ENCODE data around the gene P4HA3.
A peak's percentile ranks its signal among the peaks of the same experiment; 100 is the strongest.

The P4HA3 gene

DNA sequence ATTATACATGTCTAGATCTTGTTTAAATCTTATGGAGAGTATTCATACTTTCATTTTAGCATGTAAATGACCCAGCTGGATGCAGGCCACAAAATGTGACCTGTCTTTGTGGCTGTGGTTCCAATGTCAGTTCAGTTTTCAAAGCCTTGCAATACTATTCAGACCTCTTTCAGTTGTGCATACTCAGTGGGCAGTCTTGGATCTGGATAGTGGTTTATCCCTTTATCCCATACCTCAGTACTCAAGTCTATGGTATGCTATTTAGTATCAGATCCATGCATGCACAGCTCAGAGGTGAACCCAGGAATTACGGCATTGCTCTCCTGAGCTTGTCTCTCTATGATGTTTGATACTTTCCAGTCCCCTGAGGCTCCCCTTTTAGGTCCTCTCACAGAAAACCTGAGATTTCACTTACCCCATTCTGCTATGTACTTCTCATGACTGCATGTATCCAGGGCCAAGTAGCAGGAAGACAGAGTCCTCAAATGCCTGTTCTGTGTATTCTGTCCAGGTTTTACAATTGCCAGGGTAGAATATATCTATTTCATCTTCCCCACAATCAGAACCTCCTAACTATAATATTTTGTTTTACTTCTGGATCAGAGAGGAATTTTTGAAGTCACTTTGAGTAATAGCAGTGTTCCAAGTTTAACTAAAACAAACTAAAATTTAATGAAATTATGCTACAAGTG is 6.9 kb upstream of the P4HA3 start:
- DNase-seq (ENCODE audit: low read depth in 2 of 2), result no peak

DNA sequence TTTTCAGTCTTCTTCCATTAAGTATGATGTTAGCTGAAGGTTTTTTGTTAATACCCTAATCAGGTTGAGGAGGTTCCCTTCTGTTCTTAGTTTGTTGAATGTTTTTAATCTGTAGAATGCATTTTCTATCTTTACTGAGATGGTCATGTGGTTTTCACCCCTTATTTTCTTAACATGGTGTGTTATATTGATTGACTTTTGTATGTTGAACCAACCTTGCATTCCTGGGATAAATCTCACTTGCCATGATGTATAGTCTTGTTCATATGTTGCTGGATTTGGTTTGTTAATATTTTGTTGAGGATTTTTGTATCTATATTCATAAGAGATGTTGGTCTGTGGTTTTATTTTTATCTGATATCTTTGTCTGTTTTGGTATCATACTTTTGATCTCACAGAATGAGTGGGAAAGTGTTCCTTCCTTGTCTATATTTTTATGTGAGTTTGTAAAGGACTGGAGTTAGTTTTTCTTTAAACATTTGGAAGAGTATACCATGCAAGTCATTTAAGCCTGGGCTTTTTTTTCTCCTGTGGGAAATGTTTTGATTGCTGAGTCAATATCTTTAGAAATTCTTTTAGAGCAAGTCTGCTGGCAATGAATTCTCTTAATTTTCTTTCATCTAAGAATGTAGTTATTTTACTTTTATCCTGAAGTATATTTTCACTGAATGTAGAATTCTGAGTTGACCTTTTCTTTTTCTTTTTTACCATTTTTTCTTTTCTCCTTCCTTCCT is 5.5 kb upstream of the P4HA3 start:
- DNase-seq (ENCODE audit: low read depth in 2 of 2), result no peak

- no peak for DNase-seq (ENCODE audit: low read depth in 2 of 2)
Measured at GRCh38 chr11:74312326-74312725, 886 bp upstream of the P4HA3 start.

DNA sequence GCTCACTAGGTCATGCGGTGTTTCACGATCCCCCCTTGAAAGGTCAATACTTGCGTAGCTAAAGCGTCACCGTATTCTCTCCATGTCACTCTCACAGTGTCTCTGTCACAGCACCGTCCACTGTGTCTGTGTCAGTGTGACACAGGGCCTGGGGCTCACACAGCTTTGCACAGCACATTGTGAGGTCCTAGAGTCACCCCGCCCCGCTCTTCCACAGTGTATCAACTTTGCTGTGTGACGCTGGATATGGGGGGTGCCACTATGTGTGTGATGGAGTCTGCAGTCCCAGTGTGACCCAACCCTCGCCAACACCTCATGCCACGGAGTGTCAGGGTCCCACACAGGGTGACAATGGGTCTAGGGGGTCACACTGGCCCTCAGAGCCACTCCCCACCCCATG is 583 bp downstream of the P4HA3 start:
- DNase-seq (ENCODE audit: low read depth in 2 of 2), result no peak

GRCh38 chr11:74307434-74307833 is 4.0 kb downstream of the P4HA3 start:
- DNase-seq (ENCODE audit: low read depth in 2 of 2), result no peak

- no peak for DNase-seq (ENCODE audit: low read depth in 2 of 2)
Measured at GRCh38 chr11:74306435-74307175, 4.8 kb downstream of the P4HA3 start.

DNA sequence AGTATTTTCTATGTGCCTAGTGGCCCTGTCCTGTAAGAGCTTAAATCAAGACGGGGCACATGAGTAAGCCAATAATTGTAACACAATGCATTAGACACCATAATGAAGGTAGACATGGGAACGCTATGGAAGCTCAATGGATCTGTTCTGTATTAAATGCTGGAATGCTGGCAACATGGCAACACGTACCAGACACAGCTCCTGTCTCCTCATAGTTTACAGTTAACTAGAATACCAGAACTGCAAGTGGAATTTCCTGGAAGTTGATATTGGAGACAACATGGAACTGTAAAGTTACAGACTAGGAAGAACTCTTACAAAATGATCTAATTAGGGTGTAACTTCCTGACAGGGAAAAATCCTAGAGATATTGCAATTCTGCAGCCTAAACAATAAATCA is 12.4 kb downstream of the P4HA3 start:
- no peak for DNase-seq (ENCODE audit: low read depth in 2 of 2)

DNA sequence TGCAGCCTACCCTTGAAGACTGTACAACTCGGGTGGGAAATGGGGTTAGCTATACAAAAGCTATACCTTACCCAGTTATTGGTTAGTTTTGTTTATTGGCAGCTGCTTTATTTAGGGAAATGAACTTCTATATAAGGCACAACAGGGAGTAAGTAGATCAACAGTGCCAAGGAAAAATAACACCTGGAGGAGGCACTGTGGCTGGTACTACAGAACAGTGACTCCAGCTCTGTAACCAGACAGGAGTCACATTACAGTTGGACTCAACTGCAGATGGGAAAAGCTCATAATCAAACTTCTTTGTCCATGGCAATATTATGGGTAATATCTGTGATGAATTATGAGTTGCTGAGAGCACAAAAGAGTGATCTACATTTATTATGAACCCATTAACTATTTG is 14.0 kb downstream of the P4HA3 start:
- no peak for DNase-seq (ENCODE audit: low read depth in 2 of 2)

- no peak for DNase-seq (ENCODE audit: low read depth in 2 of 2)
Measured at GRCh38 chr11:74288911-74289310, 22.5 kb downstream of the P4HA3 start.

GRCh38 chr11:74288161-74288560 is 23.3 kb downstream of the P4HA3 start:
- peak in 1 of 2 donors; percentile 4 for DNase-seq (ENCODE audit: low read depth in 2 of 2)

DNA sequence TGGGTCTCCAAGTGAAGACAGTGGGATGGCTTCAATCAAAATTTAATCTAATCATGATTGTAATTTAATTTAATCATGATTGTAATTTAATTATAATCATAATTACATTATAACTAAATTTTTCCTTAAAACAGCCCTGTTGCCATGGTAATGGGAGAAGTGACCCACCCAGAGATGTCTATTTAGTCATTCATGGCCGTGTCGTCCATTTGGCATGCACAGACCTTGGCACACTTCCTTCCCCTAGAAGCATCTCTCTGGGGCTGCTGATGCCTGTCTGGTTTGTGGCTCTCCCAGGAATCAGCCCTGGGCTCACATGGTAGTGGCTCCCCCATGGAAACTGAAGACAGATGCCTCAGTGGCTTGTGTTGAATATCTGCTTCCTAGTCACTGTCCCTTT is 27.0 kb downstream of the P4HA3 start:
- no peak for DNase-seq (ENCODE audit: low read depth in 2 of 2)

DNA sequence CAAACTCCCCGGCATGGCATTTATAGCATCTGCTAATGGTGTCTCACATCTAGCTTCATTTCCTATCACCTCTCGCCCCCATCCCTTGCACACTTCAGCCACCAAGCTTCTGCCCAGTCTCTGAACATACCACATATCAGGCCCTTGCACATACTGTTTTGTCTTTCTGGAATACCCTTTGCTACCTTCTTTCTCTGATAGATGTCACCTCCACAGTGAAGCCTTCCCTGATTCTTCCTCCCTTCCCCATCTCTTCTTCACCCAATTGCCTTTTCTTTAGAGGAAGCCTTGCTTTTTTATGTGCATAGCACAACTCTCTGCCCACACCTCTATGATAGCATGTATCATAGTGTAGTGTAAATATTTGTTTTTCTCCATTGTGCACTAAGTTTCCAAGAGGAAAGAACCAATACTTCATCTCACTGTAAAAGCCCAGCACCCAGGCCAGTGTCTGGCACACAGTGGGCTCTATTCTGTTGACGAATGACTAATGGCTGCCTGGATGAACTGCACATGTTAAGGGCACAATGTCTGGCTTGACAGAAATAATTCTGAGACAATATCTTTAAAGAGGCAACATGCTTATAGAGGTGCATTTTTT is 27.8 kb downstream of the P4HA3 start:
- no peak for DNase-seq (ENCODE audit: low read depth in 2 of 2)

DNA sequence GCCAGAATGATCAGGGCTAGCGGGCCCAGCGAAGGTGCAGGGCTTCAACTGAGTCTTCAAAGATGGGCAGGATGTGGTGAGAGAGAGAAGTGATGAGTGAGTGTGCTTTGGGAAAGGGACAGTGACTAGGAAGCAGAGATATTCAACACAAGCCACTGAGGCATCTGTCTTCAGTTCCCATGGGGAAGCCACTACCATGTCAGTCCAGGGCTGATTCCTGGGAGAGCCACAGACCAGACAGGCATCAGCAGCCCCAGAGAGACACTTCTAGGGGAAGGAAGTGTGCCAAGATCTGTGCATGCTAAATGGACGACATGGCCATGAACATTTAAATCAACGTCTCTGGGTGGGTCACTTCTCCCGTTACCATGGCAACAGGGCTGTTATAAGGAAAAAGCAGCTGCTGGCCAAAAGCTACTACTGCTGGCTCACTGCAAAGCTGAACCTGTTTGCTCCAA is 28.5 kb downstream of the P4HA3 start:
- no peak for DNase-seq (ENCODE audit: low read depth in 2 of 2)

- no peak for DNase-seq (ENCODE audit: low read depth in 2 of 2)
Measured at GRCh38 chr11:74282421-74282820, 29.0 kb downstream of the P4HA3 start.

- DNase-seq (ENCODE audit: low read depth in 2 of 2), result no peak
Measured at GRCh38 chr11:74280494-74280893, 30.9 kb downstream of the P4HA3 start.

GRCh38 chr11:74279256-74279655 is 32.2 kb downstream of the P4HA3 start:
- no peak for DNase-seq (ENCODE audit: low read depth in 2 of 2)

DNA sequence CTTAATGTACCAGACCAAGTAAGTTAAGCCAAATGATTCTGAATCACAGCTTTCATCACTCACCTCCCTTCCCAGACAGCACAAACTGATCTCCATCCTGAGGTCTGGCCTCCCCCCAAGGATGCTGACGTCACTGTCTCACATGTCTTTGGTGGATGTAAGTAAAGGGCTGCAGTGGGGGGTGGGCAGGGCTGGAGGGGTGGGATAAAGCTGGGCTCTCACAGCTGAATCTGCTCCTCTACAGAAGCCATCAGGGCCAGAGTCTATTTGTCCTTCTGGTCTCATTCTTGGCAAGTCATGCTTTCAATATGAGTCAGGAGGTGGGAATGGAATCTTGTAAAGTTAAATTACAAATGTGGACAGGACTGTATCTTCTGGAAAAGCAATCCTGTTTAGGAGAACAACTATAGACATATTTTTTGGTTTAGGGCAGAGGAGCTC is 32.7 kb downstream of the P4HA3 start:
- DNase-seq (ENCODE audit: low read depth in 2 of 2), result no peak

GRCh38 chr11:74278103-74278502 is 33.3 kb downstream of the P4HA3 start:
- DNase-seq (ENCODE audit: low read depth in 2 of 2), result no peak

GRCh38 chr11:74276581-74276980 is 34.9 kb downstream of the P4HA3 start:
- no peak for DNase-seq (ENCODE audit: low read depth in 2 of 2)

DNA sequence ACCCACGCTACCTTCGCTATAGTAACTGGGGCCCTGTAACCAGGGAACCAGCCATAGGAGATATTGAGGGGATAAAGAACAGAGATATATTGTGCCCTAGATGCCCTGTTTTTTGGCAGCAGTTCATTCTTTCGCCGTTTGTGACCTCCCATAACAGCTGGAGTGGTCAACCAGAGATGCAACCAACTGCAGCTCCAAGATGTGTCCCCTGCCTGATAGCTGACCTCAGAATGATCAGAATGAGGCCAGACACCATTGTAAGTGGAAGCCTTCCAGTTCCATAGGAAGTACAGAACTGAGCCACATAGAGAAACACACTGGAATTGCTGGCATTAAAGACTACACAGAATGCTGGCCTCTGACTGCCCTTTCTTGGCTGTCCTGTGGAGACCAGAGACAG is 39.2 kb downstream of the P4HA3 start:
- DNase-seq (ENCODE audit: low read depth in 2 of 2), result no peak

GRCh38 chr11:74269161-74269811 is 42.2 kb downstream of the P4HA3 start:
- no peak for DNase-seq (ENCODE audit: low read depth in 2 of 2)

DNA sequence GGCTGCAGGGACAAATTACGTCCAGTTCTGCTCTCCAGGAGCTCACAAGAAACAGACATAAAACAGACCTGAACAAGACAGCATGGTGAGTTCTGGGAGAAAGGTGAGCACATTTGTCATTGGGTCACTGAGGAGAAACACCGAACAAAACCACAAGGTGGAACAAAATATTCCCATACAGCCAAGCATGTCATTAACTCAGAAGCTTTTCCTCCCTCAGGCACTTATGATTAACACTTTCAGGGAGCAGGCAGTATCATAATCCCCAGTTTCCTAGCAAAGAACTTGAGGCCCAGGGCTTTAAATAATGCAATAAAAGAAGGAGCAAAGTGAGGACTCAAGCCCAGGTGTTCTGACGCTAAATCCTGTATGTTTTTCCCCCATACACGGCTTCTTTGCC is 43.0 kb downstream of the P4HA3 start:
- DNase-seq (ENCODE audit: low read depth in 2 of 2), result no peak
